SU-DHL-6 (cell line): Measurements from ENCODE around the gene RHCG.

ENCODE experiments used
- H2AFZ ChIP-seq: fragments of 200-600 bp; sonication (generic); 2 replicates; pipeline ENCODE4 v1.6.1; 2014; ENCODE audit warnings: low read depth, mild to moderate bottlenecking, moderate library complexity, mixed read lengths, antibody characterized with exemption, low read length; ENCODE audit not compliant: severe bottlenecking
- H3F3A ChIP-seq: fragments of 200-600 bp; shearing (Covaris generic); 2 replicates; pipeline ENCODE4 v1.6.0; 2016; ENCODE audit warnings: antibody characterized with exemption, mild to moderate bottlenecking; ENCODE audit not compliant: insufficient read depth
- H3K27ac ChIP-seq: fragments of 200-600 bp; sonication (generic); 2 replicates; pipeline ENCODE4 v1.5.1; 2016; ENCODE audit warnings: low read depth, mild to moderate bottlenecking, low read length, moderate library complexity, mixed read lengths
- H3K27me3 ChIP-seq: fragments of 200-600 bp; sonication (generic), shearing (Covaris generic); 2 replicates; pipeline ENCODE4 v1.6.0; 2014; ENCODE audit warnings: mild to moderate bottlenecking, low read length
- H3K36me3 ChIP-seq: fragments of 200-600 bp; sonication (generic); 2 replicates; pipeline ENCODE4 v1.6.1; 2014; ENCODE audit warnings: mild to moderate bottlenecking, low read length, mixed read lengths
- H3K4me2 ChIP-seq: fragments of 300-600, 200-600 bp; shearing (Covaris generic), sonication (generic); 2 replicates; pipeline ENCODE4 v1.6.0; 2014; ENCODE audit warnings: low read length, low read depth, mild to moderate bottlenecking; ENCODE audit not compliant: poor library complexity, severe bottlenecking
- H3K4me3 ChIP-seq: fragments of 200-600 bp; sonication (generic); 2 replicates; pipeline ENCODE4 v1.5.1; 2014; ENCODE audit warnings: antibody characterized with exemption, low read length, mild to moderate bottlenecking, mixed read lengths; ENCODE audit not compliant: insufficient read depth, poor library complexity, severe bottlenecking
- H3K79me2 ChIP-seq: fragments of 200-600 bp; sonication (generic); 2 replicates; pipeline ENCODE4 v1.6.1; 2014; ENCODE audit warnings: mild to moderate bottlenecking, low read length, moderate library complexity; ENCODE audit not compliant: insufficient read depth
- H3K9ac ChIP-seq: fragments of 200-600 bp; sonication (generic); 2 replicates; pipeline ENCODE4 v1.7.0; 2014; ENCODE audit warnings: mild to moderate bottlenecking, low read length
- H3K9me2 ChIP-seq: fragments of 200-600 bp; sonication (generic); replicated peaks from 2 replicates; pipeline ENCODE4 v1.6.1; 2014; ENCODE audit warnings: low read length; ENCODE audit not compliant: insufficient read depth
- H3K9me3 ChIP-seq: fragments of 200-600 bp; sonication (generic); 2 replicates; pipeline ENCODE4 v1.6.1; 2014; ENCODE audit warnings: low read length, mixed read lengths; ENCODE audit not compliant: insufficient read depth
- H4K20me1 ChIP-seq: fragments of 200-600 bp; sonication (generic); 2 replicates; pipeline ENCODE4 v1.6.1; 2014; ENCODE audit warnings: low read depth, mild to moderate bottlenecking, antibody characterized with exemption, low read length, moderate library complexity, mixed read lengths
- EZH2phosphoT487 ChIP-seq: fragments of 200-600 bp; sonication (generic), shearing (Covaris generic); conservative IDR thresholded peaks from 2 replicates; pipeline ENCODE4 v1.6.1; 2018; ENCODE audit warnings: mild to moderate bottlenecking, antibody characterized with exemption, low read length, moderate library complexity, mixed read lengths
- TF ChIP-seq, protein P1 (sequence below): fragments of 200-600 bp; sonication (generic); IDR thresholded peaks from one replicate; pipeline ENCODE4 v1.5.1; 2017; ENCODE audit warnings: antibody characterized with exemption, mild to moderate bottlenecking, low read length, moderate library complexity; ENCODE audit not compliant: insufficient read depth, poor library complexity, severe bottlenecking

The RHCG gene

DNA sequence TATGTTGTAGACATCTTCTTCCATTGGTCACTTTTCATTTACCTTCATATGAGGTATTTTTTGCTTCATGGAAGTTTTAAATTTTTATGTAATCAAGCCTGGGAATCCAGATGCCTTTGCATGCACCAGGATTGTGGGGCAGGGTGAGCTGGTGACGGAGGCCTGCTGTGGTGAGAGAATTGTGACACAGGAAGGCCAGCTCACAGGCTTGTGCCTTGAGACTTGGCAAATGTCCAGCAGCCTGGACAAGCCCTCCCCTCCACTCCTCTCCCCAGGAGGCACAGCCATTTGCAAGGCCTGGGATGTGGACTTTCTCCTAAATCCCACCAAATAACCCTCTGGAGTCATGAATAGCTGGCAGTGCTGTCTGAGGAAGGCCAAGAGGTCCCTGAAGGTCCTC is 67.4 kb downstream of the RHCG start:
- Histone ChIP-seq H2AFZ (no peak overlapping the region), H3F3A (no peaks in the 10 kb centered on the region), H3K36me3 (no peaks in the 10 kb centered on the region), H3K79me2 (no peaks in the 10 kb centered on the region), H3K9me2 (no peaks in the 10 kb centered on the region), H3K9ac (no peak overlapping the region), H3K9me3 (no peaks in the 10 kb centered on the region), H3K27ac (no peak overlapping the region), H3K4me3 (no peak overlapping the region), H4K20me1 (no peaks in the 10 kb centered on the region), H3K27me3 (no peaks in the 10 kb centered on the region), H3K4me2 (no peak overlapping the region)
- TF ChIP-seq, protein P1, sequence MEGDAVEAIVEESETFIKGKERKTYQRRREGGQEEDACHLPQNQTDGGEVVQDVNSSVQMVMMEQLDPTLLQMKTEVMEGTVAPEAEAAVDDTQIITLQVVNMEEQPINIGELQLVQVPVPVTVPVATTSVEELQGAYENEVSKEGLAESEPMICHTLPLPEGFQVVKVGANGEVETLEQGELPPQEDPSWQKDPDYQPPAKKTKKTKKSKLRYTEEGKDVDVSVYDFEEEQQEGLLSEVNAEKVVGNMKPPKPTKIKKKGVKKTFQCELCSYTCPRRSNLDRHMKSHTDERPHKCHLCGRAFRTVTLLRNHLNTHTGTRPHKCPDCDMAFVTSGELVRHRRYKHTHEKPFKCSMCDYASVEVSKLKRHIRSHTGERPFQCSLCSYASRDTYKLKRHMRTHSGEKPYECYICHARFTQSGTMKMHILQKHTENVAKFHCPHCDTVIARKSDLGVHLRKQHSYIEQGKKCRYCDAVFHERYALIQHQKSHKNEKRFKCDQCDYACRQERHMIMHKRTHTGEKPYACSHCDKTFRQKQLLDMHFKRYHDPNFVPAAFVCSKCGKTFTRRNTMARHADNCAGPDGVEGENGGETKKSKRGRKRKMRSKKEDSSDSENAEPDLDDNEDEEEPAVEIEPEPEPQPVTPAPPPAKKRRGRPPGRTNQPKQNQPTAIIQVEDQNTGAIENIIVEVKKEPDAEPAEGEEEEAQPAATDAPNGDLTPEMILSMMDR, result no peak
- no peak for TF ChIP-seq EZH2phosphoT487

DNA sequence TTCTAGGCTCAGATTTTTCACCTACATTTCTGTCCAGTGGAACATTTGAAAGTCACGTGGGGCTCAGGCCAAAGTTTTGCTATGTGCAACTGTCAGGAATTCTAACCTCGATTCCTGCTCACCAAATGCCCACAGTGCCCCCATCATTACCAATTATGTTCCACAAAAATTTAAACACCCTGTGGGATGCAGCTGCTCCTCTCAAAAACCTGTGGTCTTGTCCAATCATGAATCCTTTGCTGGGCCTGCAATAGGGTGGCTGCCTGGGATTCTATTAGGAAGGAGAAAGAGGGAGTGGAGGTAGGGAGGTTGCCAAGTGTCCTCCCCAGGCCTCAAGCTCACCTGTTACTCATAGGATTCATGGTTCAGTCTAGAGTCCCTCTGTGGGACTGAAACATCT is 68.1 kb downstream of the RHCG start:
- Histone ChIP-seq H3K36me3 (no peaks in the 10 kb centered on the region), H3F3A (no peaks in the 10 kb centered on the region), H3K4me2 (no peak overlapping the region), H4K20me1 (no peaks in the 10 kb centered on the region), H3K27ac (no peak overlapping the region), H3K79me2 (no peaks in the 10 kb centered on the region), H3K9ac (no peak overlapping the region), H3K27me3 (no peaks in the 10 kb centered on the region), H2AFZ (no peak overlapping the region), H3K9me2 (no peaks in the 10 kb centered on the region), H3K9me3 (no peaks in the 10 kb centered on the region), H3K4me3 (no peak overlapping the region)
- no peak for TF ChIP-seq EZH2phosphoT487
- TF ChIP-seq, protein P1, result no peak

DNA sequence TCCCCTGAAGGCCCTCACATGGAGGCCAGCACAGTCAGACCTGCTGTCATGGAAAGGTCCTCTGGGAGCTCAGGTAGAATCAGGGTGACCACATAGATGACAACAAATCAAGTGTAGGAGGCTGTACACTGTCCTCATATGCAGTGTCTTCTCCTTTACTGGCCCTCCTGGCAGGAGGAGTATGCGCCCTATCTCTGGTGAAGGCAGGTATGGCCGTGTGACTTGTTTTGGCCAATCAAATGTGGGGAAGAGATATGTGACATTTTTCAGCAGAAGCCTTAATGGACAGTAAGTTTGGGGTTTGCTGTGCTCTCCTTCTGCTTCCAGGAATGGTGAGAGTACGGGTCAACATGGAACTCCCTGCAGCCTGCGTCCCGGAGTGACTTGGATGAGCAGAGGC is 69.9 kb downstream of the RHCG start:
- Histone ChIP-seq H3K9ac (no peak overlapping the region), H2AFZ (no peak overlapping the region), H3K27me3 (no peaks in the 10 kb centered on the region), H3K4me3 (no peak overlapping the region), H3K4me2 (no peak overlapping the region), H3K9me3 (no peaks in the 10 kb centered on the region), H3K79me2 (no peaks in the 10 kb centered on the region), H3K27ac (no peak overlapping the region), H3K36me3 (no peaks in the 10 kb centered on the region), H3K9me2 (no peaks in the 10 kb centered on the region), H4K20me1 (no peaks in the 10 kb centered on the region), H3F3A (no peaks in the 10 kb centered on the region)
- TF ChIP-seq, protein P1, result no peak
- no peak for TF ChIP-seq EZH2phosphoT487
